IPS-18c (cell line): Measurements from ENCODE around the gene PROCA1.

ENCODE experiments used
- H3K4me3 ChIP-seq: 2 replicates; pipeline ENCODE4 v1.7.0; 2013; ENCODE audit warnings: low read depth, mild to moderate bottlenecking, low read length, moderate library complexity; ENCODE audit not compliant: insufficient read depth
- H3K9me3 ChIP-seq: one replicate; pipeline ENCODE4 v1.6.1; 2013; ENCODE audit warnings: mild to moderate bottlenecking, low read length, moderate library complexity; ENCODE audit not compliant: control insufficient read depth, insufficient read depth

The PROCA1 gene

GRCh38 chr17:28711723-28712031, at the start of gene PROCA1:
PROCA1 (minus strand) TSS chr17:28711888; CDS start chr17:28711660, 228 bp downstream.
- Histone ChIP-seq H3K9me3 (no peaks in the 10 kb centered on the region), H3K4me3 (peak within 1 kb of the TSS; percentile 92)

- H3K4me3 ChIP-seq, result peak overlapping the region; percentile 34; the same call in 1 of the 2 replicates
Measured at GRCh38 chr17:28760601-28761562, 49.2 kb upstream of the PROCA1 start.

GRCh38 chr17:28759256-28759865, 47.7 kb upstream of the PROCA1 start:
- Histone ChIP-seq H3K4me3 (no peak overlapping the region), H3K9me3 (no peaks in the 10 kb centered on the region)

More at GRCh38 chr17:28760601-28761562, 49.2 kb upstream of the PROCA1 start:
- no peaks in the 10 kb centered on the region for H3K9me3 ChIP-seq

- Histone ChIP-seq H3K4me3 (no peak overlapping the region; the same call in 1 of the 2 replicates), H3K9me3 (no peaks in the 10 kb centered on the region)
Measured at GRCh38 chr17:28758411-28759121, 46.9 kb upstream of the PROCA1 start.

GRCh38 chr17:28756049-28756804, 44.5 kb upstream of the PROCA1 start:
- no peaks in the 10 kb centered on the region for H3K9me3 ChIP-seq
- no peak overlapping the region for H3K4me3 ChIP-seq

- Histone ChIP-seq H3K9me3 (no peaks in the 10 kb centered on the region), H3K4me3 (no peak overlapping the region)
Measured at GRCh38 chr17:28755486-28755885, 43.8 kb upstream of the PROCA1 start.

GRCh38 chr17:28751600-28752366, 40.1 kb upstream of the PROCA1 start:
- Histone ChIP-seq H3K4me3 (no peak overlapping the region), H3K9me3 (no peaks in the 10 kb centered on the region)

- Histone ChIP-seq H3K4me3 (no peak overlapping the region), H3K9me3 (no peaks in the 10 kb centered on the region)
Measured at GRCh38 chr17:28750178-28751047, 38.7 kb upstream of the PROCA1 start.

GRCh38 chr17:28749516-28750177, 38.0 kb upstream of the PROCA1 start:
- H3K4me3 ChIP-seq, result no peak overlapping the region
- H3K9me3 ChIP-seq, result no peaks in the 10 kb centered on the region

GRCh38 chr17:28748852-28749515, 37.3 kb upstream of the PROCA1 start:
- H3K9me3 ChIP-seq, result no peaks in the 10 kb centered on the region
- H3K4me3 ChIP-seq, result no peak overlapping the region

GRCh38 chr17:28747801-28748750, 36.4 kb upstream of the PROCA1 start:
- H3K9me3 ChIP-seq, result no peaks in the 10 kb centered on the region
- H3K4me3 ChIP-seq, result no peak overlapping the region

- Histone ChIP-seq H3K9me3 (no peaks in the 10 kb centered on the region), H3K4me3 (peak overlapping the region; percentile 74)
Measured at GRCh38 chr17:28747051-28747691, 35.5 kb upstream of the PROCA1 start.

GRCh38 chr17:28746611-28747050, 34.9 kb upstream of the PROCA1 start:
- no peaks in the 10 kb centered on the region for H3K9me3 ChIP-seq
- peak overlapping the region; percentile 74 for H3K4me3 ChIP-seq
